GM19240 (cell line): ENCODE measurements around the gene TTLL8.

Experiments
- DNase-seq: peaks from one replicate; pipeline ENCODE4 v3.0.0; 2011; ENCODE audit warnings: low spot score; ENCODE audit not compliant: insufficient read length

TTLL8 gene

DNA sequence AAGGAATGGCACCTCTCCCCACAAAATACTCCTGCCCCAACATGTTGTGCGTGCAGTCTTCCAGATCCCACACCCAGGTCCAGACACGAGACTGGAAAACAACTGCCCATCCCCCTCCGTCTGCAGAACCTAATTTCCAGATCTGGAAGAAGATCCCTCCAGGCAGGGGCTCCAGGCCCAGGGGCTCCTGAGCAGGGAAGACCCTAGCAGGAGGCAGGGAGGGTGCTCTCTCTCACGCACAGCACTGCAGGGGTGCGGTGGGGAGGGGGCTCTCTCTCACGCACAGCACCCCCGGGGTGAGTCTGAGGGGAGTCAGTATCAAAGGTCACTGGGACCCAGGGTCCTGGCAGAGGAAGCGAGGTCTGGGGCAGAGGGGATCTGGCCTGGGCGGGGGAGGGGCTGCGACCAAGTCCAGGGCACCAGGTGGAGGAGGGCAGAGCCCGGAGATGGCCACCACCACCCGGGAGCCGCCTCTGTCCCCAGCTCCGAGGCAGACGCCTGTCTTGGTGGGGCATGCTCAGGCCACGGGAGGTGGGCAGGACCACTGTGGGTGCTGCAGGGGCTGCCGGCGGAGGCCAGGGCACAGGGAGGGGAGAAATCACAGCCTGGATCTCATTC is 25.5 kb upstream of the TTLL8 start:
- DNase-seq: no peak

DNA sequence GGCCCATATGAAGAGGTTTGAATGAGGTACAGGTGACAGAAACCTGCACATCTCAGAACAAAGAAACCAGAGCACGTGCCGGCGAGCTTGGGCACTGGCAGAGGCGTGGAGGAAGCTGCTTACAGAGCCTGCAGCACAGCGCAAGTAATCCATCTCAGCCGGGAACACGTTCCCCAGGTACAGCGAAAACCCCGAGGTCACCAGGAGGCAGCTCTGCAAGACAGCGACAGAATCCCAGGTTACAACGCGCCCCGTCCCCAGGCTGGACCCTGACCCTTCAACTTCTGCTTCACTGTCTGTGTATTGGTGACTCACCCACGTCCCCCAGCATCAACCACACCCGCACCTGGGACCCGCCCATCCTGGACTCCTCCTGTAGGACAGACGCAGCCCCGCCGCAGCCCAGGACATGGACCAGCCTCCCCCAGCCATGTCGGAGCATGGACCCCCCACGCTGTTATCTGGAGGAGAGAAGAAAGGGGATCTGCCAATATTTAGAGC is 24.9 kb upstream of the TTLL8 start:
- DNase-seq: no peak

DNA sequence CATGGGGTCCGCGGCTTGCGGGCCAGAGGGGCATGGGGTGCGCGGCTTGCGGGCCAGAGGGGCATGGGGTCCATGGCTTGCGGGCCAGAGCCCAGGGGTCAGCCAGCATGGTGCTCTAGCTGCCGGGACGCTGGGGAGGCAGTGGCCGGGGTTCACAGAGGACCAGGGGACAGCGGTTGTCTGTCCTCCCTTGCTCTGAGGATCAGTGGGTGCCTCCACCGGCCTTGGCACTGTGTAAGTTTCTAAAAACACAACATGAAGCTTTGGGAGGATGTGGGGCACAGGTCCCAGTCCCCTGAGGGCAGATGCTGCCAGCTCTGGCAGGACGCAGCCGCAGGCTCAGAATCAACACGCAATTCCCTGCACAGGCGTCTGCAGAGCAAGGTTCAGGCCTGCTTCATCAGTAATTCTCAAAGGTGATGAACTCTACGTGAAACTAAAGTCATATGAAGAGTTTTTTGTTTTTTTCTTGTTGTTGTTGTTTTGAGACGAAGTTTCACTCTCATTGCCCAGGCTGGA is 24.2 kb upstream of the TTLL8 start:
- DNase-seq: no peak

DNA sequence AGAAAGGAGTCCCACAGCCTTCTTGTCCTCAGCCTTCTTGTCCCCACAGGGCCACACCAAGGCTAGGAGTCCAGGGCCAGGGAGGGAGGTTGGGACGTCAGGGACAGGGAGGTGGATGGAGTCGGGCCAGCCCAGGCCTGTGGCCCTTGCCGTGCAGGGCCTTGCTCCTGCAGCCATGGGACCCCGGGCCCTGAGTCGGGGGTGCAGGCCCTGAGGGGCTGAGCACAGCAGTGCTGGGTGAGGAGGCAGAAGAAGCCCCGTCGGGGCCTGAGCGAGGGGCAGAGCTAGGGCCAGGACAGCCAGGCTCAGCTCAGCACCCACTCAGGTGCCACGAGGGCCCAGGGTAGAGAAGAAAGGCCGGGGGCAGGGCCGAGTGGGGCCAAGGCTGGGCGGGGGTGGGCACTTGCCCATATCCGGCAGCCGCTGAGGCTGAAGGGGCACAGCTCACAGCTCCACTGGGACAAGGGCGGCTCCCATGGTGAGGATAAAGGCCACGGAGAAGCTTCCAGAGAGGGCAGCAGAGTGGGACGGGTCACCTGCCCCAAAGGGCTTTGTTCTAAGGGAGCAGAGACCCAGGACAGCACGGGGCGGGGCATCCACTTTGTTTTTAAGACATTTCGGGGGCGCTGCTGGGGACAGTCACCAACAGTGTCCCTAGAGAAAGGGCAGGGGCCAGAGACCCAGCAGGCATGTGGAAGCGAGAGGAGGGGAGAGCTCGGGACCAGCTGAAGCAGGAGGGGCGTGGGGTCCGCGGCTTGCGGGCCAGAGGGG is 23.5 kb upstream of the TTLL8 start:
- no peak for DNase-seq

DNA sequence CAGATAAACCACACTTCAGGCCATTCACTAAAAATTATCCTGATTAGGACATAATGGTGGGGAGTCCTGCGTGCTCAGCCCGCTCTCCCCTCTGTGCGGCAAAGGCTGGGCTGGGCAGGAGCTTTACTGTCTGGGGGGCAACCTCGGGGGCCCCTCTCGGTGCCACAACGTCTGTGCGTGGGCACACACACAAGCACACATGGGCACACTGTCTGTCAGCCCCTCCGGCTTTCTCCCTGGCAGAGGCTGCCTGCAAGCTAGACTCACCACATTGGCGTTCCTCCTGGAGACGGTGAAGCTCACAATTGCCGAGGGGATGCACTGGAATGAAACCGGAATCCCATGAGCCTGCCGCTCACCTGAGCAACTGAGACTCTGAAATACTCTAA is 22.0 kb upstream of the TTLL8 start:
- no peak for DNase-seq

DNA sequence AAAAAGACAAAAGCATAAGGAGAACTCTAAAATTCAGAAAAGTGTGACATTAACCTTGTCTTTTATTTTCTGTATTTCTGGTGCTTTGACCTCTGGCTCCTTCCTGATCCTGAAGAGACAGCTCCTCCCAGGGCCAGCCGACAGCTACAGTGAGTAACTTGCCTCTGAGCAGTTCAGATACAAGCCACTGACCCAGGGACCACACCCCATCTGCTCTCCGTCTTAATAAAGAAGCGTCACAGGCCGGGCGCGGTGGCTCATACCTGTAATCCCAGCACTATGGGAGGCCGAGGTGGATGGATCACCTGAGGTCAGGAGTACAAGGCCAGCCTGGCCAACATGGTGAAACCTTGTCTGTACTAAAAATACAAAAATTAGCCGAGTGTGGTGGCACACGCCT is 20.7 kb upstream of the TTLL8 start:
- no peak for DNase-seq

DNA sequence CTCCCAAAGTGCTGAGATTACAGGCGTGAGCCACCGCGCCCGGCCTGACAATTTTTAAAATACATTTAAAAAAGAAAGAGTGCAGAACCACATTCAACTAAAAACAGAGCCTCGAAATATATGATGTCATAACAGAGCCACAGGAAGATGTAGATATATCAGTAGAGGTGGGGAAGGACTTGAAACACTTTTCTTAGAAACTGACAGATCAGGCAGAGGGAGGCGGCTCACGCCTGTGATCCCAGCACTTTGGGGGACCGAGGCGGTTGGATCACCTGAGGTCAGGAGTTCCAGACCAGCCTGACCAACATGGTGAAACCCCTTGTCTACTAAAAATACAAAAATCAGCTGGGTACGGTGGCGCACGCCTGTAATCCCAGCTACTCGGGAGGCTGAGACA is 20.1 kb upstream of the TTLL8 start:
- DNase-seq: no peak

DNA sequence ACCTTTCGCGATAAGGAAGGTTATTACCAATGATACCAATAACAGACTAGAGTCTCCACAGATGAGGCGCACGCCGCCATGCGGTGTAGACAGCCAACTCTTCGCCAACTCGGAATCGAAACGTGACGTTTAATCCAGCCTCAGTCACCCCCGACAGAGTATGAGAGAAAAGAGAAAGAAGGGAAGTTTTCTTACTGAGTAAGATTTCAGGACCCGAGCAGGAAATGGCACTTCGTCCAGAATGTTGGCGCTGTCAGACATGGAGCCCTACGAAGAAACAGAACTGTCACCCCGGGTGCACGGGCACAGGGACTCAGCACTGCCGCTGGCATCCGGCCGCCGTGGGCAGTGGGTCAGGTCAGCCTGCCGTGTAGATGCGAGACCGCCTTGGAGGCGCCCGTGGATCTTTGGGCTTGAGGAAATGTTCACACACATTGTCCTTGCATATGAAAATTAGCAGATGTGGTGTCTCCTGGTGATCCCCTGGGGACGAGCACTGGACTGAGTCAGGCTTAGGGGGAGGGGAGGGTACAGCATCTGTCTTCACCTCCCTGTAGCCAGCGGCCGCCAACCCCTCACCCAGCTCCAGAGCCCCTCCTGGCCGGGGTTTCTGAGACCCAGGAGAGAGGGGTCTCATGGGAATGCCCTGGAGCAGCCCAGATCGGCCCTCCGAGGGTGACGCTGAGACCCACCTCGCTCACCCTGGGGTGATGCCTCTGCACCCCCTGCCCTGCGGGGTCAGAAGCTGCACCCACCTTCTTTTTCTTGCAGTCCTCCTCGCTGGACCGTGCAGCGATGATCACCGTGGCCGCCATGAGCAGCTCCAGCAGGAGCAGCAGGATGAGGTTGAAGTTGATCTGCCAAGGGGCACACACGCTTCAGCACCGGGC is 18.8 kb upstream of the TTLL8 start:
- DNase-seq: no peak

DNA sequence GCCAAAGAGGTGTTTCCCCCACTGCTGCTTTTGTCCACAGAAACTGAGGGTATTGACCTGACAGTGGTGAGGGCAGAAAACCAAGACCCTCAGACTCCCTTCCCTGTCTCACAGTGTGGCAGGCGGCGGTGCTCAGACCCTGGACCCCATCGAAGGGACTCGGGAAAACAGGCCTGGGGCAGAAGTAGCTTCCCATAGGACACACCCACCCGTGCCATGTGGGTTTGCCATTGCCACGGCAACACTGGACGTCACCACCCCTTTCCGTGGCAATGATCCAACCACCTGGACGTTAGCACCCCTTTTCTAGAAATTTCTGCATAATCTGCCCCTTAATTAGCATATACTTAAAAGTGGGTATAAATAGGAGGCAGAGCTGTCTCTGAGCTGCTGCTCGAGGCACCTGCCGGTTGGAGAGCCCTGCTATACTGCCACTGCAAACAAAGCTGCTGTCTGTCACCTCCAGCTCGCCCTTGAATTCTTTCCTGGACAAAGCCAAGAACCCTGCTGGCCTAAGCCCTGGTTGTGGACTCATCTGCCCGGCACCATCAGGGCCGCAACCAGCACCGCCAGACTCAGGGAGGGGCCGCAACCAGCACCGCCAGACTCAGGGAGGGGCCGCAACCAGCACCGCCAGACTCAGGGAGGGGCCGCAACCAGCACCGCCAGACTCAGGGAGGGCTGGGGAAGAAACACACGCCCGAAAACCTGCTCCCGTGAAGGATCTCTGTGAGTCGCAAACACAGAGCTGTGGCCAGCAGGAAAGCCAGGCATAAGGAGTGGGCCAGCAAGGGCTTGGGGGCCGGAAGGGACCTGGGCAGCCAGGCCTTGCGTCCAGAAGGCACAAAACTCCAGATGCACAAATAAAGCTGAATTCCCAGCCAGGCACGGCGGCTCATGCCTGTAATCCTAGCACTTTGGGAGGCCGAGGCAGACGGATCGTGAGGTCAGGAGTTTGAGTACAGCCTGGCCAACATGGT is 16.7 kb upstream of the TTLL8 start:
- no peak for DNase-seq

DNA sequence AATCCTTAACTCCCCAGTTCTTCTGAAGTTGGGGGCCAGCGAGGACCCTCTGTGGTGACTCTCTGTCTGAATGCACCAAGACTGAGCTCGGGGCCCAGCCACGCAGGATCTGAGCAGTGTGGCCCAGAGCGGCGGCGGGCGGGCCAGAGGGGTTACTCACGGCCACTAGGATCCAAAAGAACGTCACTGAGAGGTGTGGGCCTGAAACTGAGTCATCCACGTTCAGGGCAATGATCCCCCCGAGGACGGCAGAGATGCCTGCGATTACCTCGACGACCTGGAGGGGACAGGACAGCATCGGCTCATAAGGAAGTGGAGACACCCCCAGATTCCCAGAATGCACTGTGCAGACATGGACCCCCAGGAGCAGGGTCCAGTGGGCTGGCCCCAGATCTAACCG is 16.0 kb upstream of the TTLL8 start:
- no peak for DNase-seq

DNA sequence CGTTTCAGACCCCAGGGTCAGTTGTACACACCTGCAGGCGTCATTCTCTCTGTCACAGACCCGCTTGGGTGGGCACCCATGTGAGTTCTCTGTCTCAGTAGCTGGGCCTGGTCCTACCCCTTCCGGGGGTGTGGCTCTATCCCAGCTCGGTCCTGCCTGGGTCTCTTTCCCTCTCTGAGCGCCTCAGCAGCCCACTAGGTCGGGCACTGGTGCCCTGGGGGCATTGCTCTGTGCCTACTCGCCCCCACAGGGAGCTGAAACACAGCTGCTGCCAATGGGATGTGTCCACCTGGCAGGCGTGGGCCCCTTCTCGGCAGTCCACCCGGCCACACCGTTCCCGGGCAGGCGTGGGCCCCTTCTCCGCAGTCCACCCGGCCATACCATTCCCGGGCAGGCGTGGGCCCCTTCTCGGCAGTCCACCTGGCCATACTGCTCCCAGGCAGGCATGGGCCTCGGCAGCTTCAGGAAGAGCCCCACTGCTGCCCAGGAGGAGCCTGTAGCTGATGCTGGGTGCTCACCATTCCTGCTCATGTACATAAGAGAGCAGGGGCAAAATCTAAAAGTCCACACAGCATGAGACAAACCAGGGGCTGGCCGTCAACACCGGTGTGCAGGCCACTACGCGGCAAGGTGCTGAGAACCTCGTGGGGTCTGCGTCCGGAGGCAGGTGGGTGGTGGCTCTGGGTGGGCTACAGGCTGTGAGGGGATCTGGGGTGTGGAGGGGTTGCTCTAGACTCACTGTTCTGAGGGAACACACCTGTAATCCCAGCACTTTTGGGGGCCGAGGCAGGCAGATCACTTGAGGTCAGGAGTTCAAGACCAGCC is 14.8 kb upstream of the TTLL8 start:
- DNase-seq: no peak

DNA sequence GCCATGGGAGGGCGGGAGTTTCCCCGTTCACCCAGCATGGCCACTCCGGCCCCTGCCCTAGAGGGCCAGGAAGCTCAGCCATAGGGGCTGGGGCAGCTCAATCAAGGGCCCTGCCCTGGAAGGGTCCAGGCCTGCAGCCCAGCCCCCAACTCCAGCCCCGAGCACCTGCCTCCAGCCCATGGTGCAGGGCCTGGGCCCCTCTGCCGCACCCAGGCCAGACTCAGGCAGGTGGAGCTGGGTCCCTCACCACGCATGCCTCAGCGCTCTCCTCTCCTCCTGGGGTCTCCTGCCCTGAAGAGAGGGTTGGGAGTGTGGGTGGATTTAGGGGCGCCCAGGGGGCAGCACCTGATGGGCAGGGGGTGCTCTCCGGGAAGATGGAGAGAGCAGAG is 14.1 kb upstream of the TTLL8 start:
- no peak for DNase-seq

DNA sequence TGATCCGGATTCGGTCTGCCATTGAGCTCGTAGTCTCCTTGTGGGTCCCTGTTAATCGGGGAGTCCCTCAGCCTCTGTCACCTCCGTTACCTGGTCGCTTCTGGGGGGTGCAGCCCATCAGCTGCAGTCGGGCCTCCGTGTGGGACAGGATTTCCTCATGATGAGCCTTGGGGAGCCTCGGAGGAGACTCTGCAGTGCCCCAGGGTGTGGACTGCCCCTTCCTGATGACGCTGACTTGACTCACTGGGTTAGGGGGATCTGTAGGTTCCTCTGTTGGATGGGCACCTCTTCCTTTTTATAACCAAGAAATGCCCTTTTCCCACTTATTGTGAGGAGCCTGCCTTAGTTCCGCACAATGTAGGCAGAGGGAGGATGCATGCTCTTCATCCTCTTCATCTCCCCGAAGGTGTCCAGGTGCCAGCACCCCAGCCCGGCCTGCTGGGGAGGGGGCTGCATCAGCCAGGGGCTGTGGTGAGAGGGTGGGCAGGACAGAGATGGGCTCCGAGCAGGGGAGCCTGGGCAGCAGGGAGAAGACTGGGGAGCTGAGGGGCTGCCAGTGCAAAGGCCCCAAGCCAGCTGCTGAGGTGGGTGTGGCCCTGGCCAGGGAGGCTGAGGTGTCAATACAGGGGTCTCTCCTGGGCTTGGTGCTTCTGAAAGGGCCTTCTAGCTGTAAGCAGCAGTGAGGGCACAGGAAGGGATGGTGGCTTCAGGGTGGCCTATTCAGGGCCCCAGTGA is 13.5 kb upstream of the TTLL8 start:
- no peak for DNase-seq

DNA sequence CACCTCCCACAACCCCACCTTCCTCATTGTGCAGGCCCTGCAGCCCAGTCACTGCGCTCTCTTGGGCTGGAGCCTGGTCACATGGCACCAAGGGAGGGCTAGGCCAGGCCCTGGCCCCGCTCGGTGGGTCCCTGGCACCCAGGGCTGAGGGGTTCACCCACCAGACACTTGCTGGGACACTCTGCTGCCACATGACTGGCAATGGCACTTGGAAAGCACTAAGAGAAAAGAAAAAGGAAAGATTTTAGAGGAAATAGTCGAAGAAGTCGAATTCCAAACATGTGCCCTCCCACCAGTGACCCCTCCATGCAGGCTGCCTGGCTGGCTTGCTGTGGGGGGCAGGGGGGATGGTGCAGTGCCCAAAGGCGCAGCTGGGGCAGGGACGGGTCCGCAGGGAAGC is 12.3 kb upstream of the TTLL8 start:
- DNase-seq: no peak

DNA sequence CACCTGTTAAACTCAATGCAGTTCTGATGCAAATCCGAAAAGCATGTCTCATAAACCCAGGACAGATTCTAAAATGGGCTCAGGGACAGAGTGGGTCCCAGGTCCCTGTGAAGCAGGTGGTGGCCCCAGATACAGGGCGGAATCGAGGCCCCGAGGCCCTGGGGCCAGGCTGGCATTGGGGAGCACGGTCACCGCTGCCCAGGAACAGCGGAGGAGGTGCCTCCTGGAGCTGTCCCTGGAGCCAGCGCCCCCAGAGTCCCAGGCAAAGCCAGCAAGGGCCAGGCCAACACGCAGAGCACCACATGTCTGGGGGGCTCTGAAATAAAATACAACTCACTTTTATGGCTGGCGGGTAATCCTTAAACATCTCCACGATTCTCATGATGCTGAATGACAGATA is 10.0 kb upstream of the TTLL8 start:
- DNase-seq: no peak

DNA sequence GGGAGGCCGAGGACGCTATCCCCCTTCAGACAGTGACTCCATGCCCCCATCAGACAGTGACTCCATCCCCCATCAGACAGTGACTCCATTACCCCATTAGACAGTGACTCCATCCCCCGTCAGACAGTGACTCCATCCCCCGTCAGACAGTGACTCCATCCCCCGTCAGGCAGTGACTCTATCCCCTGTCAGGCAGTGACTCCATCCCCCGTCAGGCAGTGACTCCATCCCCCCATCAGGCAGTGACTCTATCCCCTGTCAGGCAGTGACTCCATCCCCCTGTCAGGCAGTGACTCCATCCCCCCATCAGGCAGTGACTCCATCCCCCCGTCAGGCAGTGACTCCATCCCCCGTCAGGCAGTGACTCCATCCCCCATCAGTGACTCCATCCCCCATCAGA is 9.1 kb upstream of the TTLL8 start:
- DNase-seq: no peak

DNA sequence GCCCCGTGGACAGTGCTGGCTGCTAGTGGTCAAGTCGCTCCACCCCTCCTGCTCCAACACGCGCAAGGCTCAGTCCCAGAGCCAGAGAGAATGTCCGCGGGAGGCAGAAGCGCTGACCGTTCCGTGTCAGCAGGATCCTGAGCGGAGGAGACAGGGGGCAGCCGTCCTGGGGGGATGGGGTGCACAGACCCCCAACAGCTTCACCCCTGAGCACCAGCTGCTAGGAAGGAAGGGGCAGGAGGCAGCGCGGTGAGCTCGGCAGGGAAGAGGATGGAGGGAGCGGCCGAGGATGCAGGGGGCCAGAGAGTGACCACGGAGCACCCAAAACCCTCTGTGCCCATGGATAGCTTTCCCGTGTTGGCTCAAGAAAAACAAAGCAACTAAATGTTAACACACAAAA is 6.4 kb upstream of the TTLL8 start:
- DNase-seq: no peak

DNA sequence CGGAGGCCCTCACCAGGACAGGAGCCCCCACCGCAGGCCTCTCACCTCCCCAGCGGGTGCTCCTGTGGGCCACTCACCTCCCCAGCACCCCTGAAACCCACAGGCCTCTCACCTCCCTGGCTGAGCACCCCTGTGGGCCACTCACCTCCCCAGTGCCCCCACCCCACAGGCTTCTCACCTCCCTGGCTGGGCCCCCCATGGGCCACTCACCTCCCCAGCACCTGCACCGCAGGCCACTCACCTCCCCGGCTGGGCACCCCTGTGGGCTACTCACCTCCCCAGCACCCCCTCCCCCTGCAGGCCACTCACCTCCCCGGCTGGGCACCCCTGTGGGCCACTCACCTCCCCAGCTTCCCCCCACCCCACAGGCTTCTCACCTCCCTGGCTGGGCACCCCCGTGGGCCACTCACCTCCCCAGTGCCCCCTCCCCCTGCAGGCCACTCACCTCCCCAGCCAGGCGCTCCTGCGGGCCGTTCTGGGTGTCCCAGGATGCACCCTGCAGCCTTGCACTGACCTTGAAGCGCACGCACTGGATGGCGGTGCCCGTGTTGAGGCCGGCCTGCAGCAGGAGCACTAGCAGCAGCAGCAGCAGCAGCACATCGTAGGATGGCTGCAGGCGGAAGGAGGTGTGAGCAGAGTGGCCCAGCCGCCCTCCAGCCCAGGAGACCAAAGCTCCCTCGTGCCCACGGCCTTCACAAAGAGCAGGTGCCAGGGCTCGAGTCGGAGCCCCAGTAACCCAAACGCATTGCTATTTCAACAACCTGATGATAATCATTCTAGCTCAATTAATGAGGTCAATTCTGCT is 5.7 kb upstream of the TTLL8 start:
- no peak for DNase-seq
